Measurements from ENCODE around the gene MEF2C.
"Not testable (repeated sequence)": the region's sequence is repeated elsewhere in the genome, so short reads cannot be mapped to it uniquely, and the experiment has no call there.

MEF2C gene

DNA sequence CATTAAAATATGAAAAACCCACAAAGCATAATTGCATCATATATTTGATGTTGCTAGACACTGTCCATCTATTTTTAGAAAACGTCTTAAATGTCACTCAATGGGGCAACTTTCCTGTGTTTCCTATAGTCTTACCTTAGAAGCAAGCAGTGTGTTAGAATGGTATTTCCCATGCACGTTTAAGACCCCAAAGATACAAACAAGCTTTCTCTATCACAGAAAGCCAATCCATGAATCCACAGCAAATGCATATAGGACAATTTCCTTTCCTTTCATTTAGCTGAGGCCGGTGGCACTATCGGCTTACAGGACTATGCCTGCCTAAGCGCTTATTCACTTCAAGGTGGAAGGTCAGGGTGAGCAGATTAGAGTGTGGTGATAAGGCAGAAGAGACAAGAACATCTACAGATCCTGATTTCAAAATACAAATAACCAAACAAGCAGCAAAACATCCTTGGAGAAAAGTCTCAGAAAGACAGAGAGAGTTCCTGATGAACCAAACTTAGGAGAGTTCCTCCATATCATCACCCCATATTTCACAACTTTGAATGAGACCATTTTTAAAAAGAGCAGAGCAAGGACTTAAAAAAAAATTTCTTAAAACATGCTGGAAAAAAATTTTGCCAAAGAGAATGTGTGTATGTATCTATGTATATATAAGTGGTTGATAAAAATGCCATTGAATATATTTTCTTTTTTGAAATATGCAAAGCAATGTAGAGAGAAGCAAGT is 57.2 kb downstream of the MEF2C start:
- DNase-seq = no peak

GRCh38 chr5:88824892-88825583 is 57.9 kb downstream of the MEF2C start:
- no peak for DNase-seq

DNA sequence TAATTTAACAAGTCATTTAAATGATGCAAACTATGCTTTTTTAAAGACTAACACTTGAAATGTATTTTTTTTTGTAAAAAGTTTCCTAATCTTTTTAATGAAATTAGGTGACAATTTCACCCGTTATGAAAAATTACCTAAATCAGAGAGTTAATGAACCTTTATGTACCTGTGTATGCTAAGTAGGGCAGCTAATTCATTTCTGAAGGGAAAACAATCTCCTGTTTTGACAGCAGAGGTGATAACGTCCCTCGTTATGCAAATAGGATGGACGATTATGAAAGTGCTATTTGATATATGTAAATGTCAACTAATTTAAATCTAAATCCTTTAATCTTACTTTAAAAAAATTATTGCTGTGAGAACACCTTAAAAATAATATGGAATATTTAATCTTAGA is 58.8 kb downstream of the MEF2C start:
- DNase-seq = no peak

DNA sequence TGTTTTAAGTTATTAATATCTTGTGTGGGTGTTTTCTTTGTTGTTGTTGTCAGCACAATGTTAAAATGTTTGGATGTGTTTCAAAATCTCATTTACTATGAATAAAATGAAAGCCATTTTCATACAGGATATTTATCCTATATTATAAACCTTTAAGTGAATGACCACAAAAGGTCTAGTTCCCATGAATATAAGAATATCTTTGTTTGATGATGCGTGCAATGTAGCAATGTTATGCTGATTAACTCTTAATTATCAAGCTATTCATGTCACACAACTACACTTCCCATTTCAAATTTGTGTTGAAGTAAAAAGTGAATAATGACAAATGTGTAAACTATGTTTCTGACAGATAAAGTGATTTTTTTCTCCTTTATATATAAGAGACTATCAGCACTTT is 59.8 kb downstream of the MEF2C start:
- DNase-seq = no peak

- no peak for DNase-seq
Measured at GRCh38 chr5:88821161-88821560, 61.8 kb downstream of the MEF2C start.

DNA sequence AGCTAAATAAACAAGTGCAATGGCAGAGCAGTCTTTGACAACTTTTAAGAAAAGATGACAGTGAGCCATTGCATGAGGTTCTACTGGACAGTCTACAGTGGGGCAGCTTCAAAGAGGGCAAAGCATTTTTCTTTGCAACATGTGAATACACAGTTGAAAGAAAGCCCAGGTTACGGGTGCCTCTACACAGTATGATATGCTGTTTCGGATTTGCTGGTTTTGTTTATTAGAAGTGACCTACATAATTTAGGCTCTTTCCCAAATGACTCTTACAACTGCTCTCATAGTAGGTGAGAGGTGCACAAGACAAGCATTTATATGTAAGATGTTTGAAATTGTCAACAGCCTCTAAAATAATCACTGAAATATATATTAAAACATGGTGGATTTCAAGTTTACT is 62.4 kb downstream of the MEF2C start:
- no peak for DNase-seq

DNA sequence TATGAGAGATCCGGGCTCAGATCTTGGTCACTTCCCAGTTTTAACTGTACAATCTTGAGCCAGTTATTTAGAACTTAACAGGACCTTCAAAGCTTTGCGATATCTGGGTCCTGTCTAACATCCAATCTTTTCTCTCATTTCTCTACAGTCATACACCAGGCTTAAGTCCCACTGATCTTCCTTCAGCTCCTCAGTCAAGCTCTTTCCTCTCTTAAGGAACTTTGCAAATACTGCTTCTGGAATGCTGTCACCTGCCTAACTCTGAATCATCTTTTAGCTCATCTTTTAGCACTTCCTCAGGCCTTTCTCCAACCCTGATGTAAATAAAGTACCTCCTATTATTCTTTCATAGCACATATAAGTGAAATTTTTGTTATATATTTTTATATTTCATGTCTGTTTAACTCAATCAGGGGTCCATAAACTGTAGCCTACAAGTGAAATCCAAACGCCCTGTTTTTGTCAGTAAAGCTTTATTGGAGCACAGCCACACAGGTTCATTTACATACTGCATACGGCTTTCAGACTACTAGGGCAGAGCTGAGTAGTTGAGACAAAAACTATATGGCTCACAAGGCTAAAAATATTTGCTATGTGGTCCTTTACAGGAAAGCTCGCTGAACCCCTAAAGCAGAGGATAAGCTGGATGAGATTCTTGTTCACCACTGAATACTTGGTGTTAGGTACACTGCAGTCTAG is 63.5 kb downstream of the MEF2C start:
- no peak for DNase-seq

DNA sequence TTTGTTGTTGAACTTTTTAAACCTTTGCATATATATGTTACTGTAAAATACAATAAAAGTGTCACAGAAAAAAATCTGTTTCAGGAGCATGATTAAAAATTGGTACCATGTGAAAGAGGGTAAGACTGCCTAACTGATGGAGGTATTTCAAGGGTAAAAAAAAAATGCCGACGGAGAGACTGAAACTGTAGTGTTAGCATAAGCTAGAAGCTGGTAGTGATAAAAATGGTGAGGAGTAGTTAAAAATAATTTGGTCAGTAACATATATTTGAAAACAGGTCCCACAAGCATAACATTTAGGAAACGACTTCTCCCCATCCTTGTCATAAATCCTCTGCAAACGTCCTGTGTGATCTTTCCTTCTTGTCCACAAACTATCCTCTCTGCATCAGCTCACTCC is 64.7 kb downstream of the MEF2C start:
- DNase-seq = no peak

GRCh38 chr5:88816195-88816594 is 66.8 kb downstream of the MEF2C start:
- DNase-seq = no peak

DNA sequence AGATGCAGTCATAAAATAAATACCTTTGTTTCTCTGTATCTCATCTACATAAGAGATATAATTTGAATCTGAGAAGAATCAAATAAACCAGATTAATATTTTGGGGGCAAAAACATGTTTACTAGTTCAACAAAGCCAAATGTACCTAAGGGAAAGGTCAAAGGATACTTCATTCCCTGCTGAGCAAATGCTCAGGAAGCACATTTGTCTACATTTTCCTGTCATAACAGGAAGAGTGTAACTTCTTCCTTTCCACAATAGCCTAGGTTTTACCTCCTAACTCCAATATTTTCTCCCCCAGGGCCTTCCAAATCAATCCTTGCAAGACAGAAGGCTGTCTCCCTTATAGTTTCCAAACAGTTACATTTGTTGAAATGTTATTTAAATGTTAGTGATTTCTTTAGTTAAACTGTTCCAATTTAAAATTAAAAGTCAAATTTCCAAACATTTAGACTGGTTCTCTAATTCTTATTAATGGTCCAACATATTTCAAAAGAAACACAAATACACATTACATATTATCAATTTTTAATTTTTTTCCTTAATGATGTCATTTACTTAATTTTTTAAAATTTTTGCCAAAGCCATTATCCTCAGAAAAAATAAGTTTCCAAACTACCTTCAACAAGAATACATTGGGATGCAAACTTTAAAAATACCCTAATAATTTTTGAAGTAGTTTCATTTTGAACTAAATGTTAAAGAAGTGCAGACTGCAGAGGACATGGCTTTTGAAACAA is 67.8 kb downstream of the MEF2C start:
- no peak for DNase-seq

- no peak for DNase-seq
Measured at GRCh38 chr5:88813805-88814575, 69.0 kb downstream of the MEF2C start.

DNA sequence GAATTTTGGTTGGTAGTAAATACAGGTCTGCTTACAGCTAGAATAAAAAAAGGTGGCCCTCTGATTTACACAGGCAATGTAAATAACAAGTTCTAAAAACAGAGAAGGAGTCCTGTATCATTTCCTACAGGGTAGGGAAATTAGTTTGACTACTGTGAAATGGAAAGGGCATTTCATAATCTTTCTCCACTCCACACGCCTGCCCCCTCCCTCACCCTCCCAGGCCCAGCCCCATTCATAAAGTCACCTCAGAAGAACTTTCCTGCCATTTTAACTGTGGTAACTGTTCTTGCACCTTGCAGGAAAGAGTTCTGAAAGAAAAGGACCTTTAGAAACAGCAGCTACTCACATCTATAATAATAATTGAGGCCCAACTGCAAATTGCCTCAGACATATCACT is 69.7 kb downstream of the MEF2C start:
- DNase-seq = no peak

DNA sequence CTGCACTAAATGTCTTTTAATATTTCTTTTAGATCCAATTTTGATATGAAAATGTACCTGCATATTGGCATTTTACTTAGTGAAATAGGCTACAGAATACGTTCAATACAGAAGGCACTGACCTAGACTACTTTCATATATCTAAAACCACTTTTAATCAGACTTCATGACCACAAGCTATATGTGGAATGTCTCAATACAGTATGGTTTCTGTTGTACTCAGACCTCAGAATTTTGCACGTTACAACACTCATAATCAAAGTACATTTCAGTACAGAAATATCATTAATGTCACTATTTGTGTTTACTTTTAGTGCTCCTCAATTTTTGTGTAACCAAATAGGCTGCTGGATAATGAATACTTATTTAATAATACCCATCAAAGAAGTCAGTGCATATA is 74.8 kb downstream of the MEF2C start:
- DNase-seq = no peak

DNA sequence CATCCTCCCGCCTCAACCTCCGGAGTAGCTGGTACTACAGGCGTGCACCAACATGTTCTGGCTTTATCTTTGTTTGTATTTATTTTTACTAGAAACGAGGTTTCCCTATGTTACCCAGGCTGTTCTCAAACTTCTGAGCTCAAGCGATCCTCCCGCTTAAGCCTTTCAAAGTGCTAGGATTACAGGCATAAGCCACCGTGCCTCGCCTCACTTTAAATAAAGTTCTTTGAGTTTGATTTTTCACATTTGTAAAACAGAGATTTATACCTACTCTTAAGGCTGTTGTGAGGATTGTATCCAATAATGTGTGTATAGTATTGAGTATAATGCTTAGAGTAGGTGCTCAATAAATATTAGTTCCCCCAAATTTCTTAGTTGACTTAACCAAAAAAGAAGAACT is 75.7 kb downstream of the MEF2C start:
- no peak for DNase-seq

DNA sequence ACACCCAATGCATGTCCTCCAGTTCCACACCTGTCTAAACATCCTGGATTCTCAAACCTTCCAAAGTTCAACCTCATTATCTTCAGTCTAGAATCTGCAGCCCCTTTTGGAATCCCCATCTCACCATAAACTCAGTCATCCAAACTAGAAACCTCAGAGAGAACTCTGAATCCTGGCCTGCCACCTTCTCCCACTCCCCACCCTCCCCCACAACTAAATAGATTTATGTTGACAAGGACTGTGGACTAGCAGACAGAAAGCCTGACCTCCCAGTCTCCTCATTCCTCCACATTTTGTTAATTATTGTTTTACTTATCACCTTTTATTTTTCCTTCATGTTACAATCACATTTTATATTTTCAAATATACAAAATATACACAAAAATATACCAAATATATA is 76.6 kb downstream of the MEF2C start:
- no peak for DNase-seq

DNA sequence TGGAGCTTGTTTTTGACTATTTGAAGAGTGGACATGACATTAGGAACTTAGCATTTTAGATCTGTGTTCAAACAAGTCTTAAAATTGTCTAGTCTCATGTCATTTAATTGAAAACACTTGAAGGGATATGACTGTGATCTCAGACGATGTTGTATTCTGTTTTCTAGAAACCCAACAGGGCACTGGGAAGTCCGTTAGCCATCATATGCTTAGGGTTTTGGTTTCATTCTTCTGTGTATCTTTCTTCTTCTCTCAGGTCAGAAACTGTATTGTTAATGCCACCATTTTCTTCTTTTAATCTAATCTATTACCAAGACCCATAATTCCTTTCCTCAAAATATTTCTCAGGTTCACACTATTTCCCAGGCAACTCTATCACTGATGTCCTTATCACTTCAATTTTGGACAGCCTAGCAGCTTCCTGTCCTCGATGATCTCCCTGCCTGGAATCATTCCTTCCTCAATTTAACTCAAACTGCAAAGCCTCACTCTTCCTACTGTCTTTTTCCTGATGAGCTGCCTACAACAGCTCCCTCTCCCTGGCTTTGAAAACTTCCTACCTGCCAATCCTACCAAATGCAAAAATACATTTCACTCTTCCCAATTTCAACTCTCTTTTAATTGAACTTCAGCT is 77.7 kb downstream of the MEF2C start:
- DNase-seq = no peak

DNA sequence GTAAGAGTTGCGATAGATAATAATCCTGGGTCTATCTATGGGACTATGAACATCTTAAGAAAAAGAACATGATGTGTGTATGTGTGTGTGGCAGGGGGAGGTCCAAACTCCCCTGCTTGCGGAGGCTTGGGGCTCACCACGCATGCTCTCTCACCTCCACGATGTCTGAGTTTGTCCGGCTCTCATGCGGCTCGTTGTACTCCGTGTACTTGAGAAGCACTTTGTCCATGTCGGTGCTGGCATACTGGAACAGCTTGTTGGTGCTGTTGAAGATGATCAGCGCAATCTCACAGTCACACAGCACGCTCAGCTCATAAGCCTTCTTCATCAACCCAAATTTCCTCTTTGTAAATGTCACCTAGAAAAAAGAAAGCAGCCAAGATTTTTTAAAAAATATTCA is 78.5 kb downstream of the MEF2C start:
- DNase-seq = no peak

DNA sequence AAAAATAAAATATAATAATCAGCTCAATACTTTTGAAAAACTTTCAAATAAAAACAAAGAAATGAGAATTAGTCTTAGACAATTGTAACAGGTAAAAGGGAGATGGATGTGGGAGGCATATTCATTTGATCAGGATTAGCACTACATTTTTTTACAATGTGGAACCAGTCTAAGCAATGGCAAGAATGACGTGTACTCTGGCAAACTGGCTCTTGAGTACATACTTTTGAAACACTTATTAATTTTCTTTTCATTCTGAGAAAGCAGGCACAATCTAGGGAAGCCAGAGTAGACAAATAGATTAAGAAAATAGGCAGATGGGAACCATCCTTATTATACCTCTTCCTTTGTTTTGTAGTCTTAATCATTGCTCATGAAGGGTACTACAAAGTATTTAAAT is 79.7 kb downstream of the MEF2C start:
- no peak for DNase-seq

- no peak for DNase-seq
Measured at GRCh38 chr5:88799938-88800535, 82.9 kb downstream of the MEF2C start.

DNA sequence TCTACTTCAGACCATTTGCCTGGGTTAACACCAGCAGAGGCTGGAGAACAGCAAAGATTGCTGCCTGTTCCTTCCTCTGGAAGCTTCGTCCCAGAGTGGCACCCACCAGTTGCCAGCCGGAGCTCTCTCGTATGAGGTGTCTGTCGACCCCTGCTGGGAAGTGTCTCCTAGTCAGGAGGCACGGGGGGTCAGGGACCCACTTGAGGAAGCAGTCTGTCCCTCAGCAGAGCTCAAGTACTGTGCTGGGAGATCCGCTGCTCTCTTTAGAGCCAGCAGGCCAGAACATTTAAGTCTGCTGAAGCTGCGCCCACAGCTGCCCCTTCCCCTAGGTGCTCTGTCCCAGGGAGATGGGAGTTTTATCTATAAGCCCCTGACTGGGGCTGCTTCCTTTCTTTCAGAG is 84.1 kb downstream of the MEF2C start:
- DNase-seq = not testable (repeated sequence)

- not testable (repeated sequence) for DNase-seq
Measured at GRCh38 chr5:88793797-88794196, 89.2 kb downstream of the MEF2C start.
